MM.1S (cell line): ENCODE results near the gene PLOD3.

ENCODE experiments used
- EZH2phosphoT487 ChIP-seq: fragments of 300-600 bp; sonication (generic); IDR thresholded peaks from 2 replicates; pipeline ENCODE4 v1.6.1; 2018; ENCODE audit warnings: antibody characterized with exemption, low read length
- TF ChIP-seq, protein P1 (sequence below): fragments of 300-600 bp; sonication (generic); IDR thresholded peaks from 2 replicates; pipeline ENCODE4 v1.5.1; 2016; ENCODE audit warnings: antibody characterized with exemption, low read length, mixed read lengths

DNA sequence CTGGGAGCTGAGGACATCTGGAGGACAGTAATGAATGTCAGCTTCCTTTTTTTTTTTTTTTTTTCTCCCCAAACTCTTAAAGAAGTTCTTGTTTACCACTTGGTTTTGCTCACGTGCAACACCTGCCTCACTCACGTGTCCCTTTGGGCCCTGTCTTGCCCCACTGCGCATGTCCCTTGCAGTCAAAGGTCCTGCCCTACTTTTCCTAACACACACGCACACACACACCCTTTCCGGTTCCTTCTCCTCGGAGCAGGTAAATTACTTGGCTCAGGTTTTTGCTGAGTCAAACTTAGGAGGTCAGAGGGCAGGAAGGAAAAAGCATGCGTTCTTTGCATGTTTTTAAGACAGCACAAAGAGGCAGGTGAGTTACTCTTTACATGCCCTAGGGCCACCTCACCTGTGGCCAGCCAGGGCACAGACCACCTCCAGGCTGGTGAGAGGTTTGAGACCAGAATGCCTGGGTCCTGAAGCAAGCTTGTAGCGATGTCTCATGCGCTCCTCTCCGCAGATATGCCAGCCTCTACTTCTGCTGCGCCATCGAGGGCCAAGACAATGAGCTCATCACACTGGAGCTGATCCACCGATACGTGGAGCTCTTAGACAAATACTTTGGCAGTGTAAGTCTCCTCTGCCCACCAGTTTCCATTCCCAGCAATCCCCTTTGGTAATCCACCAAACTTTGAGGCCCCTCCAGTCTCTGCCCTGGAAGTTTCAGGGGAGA lies 60.4 kb downstream of the PLOD3 start:
- TF ChIP-seq, protein P1, sequence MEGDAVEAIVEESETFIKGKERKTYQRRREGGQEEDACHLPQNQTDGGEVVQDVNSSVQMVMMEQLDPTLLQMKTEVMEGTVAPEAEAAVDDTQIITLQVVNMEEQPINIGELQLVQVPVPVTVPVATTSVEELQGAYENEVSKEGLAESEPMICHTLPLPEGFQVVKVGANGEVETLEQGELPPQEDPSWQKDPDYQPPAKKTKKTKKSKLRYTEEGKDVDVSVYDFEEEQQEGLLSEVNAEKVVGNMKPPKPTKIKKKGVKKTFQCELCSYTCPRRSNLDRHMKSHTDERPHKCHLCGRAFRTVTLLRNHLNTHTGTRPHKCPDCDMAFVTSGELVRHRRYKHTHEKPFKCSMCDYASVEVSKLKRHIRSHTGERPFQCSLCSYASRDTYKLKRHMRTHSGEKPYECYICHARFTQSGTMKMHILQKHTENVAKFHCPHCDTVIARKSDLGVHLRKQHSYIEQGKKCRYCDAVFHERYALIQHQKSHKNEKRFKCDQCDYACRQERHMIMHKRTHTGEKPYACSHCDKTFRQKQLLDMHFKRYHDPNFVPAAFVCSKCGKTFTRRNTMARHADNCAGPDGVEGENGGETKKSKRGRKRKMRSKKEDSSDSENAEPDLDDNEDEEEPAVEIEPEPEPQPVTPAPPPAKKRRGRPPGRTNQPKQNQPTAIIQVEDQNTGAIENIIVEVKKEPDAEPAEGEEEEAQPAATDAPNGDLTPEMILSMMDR: no peak
- no peak for TF ChIP-seq EZH2phosphoT487
